NCI-H82 treated with DMSO at 0.1 percent for 48 hours (cell line): ENCODE measurements around the gene SMIM14.
"Not testable (repeated sequence)": the region's sequence is repeated elsewhere in the genome, so short reads cannot be mapped to it uniquely, and the experiment has no call there.

Experiments
- DNase-seq: peaks from one replicate; lab custom pipeline; 2025; ENCODE audit not compliant: unreplicated experiment; lab: John Stamatoyannopoulos, UW

SMIM14 gene

DNA sequence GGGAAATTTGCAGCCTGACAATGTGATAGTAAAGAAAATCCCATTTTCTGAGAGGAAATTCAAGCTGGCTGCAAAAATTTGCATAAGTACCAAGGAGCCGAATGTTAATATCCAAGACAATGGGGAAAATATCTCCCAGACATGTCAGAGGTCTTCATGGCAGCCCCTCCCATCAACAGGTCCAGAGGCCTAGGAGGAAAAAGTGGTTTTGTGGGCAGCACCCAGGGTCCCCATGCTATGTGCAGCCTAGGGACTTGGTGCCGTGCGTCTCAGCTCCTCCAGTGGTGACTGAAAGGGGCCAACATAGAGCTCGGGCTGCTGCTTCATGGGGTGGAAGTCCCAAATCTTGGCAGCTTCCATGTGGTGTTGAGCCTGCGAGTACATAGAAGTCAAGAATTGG, 105.1 kb downstream of the SMIM14 start:
- no peak for DNase-seq

DNA sequence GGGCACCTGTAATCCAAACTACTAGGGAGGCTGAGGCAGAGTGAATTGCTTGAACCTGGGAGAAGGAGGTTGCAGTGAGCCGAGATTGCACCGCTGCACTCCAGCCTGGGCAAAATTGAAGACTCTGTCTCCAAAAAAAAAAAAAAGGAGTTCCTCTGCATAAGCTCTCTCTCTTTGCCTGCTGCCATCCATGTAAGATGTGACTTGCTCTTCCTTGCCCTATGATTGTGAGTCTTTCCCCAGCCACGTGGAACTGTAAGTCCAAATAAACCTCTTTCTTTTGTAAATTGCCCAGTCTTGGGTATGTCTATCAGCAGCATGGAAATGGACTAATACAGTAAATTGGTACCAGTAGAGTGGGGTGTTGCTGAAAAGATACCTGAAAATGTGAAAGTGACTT, 106.4 kb downstream of the SMIM14 start:
- DNase-seq = not testable (repeated sequence)

DNA sequence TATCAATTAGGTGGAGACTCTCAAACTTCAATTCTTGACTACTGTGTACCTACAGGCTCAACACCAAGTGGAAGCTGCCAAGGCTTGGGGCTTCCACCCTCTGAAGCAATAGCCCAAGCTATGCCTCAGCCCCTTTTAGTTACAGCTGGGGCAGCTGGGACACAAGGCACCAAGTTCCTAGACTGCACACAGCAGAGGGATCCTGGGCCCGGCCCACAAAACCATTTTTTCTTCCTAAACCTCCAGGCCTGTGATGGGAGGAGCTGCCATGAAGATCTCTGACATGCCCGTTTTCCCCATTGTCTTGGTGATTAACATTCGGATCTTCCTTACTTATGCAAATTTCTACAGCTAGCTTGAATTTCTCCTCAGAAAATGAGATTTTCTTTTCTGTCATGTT, 108.0 kb downstream of the SMIM14 start:
- DNase-seq = no peak

DNA sequence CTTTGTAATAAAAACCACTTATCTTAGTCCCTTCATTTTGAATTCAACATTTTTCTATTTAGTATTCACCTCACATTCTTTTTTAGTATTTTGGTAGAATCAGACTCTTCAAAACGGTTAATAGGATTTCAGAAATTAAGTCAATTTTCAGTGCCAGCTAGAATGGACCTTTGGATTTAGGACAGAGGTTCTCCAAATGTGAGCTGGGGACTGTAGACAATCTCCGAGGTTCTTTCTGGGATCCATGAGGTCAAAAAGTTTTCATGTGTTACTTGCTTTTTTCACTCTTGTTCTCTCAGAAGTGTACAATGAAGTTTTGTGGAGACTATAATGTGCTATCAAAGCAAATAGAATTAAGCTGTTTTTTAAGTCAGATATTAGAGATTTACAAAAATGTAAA, 109.1 kb downstream of the SMIM14 start:
- no peak for DNase-seq

DNA sequence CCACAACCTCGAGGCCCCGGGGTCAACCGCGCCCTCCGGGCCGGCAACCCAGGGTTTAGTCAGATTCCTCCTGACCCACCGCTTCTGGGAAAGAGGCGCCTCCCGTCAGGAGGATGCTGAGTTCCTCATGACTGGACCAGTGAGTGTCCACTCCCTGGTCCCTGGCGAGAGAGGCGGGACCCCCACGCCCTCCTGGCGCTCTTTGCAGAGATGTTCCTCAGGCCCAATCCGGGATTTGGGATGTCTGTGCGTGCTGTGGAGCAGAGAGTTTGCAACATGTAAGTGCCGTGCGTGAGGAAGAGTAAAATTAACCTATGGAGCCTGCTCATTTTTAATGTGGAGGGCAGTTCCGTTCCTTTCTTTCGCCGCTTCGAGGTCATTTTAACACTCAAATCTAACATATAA, 110.6 kb downstream of the SMIM14 start:
- no peak for DNase-seq

DNA sequence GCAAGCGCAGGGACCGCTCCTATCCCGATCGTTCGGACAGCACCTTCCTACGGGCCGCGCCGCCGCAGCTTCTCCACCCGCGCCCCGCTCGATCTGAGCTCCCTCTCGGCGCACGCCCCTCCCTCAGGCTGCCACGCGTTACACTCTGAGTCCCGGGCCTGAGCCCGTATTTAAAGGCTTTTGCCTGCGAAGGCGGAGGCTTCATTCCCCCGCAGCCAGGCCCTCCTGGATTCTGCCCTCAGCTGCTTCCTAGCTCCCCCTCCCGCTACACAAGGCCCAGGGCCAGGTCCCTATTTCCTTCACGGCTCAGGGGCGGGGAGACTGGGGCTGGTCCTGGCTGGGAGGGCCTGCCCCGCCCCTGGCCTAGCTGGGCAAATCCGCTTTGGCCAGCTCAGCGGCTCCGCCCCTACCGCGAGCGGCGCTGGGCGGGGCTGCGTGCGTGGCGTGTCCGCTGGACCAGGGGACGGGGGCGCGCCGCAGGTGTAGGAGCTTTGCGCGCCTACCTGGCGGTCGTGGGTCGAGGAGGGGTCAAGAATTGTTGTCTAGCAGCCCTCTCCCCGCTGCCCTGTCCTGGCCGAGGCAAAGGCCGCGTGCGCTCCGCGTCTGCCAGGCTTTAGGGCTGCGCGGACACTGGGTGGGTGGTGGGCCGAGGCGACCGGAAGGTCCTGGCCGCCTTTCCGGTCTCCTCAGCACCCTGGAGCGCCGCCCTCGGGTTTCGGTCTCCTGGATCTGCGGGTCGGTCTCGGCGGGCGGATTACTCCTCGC, 111.2 kb downstream of the SMIM14 start, which contains the start of gene UGDH:
Gene UGDH, minus strand, starts transcription at position 144 of the 765 bp plus-strand sequence. CDS start 5,927 bp downstream, outside the sequence.
- DNase-seq = peak; percentile 88

DNA sequence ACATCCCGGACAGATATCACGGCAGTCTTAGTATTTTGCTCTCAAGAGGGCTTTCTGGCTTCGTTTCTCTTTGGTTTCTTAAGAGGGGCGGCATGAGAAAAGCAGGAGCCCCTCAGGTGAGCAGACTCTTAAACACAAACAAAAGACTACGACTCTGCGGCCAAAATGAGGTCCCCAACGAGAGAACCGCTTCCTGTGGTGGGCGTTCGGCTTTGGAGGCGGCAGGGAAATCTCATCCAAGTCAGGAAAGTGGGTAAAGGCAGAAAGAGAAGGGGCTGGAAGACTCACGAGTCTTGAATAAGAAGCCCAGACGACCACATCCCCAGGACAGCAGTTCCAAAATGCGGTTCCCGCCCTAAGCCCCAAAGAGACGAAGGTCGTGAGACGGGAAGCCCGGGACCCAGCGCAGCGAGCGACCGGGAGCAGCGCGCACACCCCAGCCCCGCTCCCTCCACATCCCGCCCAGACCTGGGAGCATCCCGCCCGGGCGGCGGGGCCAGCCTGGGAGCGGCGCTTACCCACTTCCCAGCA, 111.8 kb downstream of the SMIM14 start:
- DNase-seq = no peak

DNA sequence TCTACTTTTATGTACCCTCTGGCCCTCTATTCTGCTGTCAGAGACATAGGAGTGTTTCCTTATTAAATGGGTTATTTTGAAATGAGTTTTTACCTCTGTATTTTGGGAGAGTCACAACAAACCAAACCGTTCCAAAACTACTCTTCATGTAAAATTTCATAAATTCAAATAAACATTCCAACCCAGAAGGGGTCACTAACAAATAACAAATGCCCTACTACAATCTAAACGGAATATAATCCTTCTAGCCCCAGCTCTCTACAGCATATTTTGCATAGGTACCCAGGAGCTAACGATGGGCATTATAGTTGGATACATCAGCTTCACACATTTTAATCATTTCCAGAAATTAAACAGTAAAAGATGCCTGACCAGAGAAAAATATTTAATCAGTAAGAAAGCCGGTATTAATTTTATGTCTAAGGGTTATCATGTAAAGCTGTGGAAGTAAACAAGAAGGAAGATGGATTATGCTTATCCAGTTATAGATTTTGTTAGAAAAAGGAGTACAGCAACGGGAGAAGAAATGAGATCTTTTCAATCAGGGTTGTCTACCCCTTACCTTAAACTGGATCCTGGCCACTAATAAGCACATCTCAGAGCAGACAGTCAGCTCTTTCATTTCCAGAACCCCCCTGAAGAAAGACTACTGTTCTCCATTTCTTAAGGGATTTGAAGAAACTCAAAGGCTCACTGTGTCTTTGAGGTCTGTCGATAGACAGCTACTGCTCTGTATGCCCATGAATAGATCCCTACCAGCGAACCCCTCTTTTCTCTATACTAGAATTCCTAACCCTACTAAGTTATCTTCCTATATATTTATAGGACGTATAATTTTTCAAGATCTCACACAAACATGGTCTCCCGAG, 112.6 kb downstream of the SMIM14 start:
- DNase-seq = no peak

DNA sequence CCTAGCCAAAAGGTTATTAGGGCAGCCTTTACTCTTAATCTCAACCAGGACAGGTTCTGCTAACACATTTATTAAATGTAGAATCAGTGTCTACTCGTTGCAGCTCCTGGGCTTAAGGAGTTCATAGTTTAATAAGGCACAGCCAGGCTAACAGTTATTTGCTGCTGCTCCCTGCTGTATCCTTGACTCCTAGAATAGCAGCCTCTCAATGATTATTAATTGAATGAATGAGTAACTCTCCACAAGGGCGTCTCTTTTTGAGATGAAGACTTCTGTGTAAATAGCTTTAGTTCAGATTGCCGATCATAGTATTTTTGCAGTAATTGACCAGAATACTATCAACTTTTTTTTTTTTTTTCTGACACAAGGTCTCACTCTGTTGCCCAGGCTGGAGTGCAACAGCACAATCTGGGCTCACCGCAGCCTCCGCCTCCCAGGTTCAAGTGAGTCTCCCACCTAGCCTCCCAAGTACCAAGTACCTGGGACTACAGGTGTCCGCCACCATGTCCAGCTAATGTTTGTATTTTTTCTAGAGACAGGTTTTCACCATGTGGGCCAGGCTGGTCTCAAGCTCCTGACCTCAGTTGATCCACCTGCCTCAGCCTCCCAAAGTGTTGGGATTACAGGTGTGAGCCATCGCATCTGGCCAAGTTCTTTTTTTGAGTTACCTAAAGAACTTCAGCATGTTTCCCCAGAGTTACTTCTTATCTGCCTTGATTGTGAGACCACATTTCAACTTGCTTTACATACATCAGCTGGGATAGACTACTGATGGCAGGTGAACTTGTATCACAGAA, 114.3 kb downstream of the SMIM14 start:
- no peak for DNase-seq

DNA sequence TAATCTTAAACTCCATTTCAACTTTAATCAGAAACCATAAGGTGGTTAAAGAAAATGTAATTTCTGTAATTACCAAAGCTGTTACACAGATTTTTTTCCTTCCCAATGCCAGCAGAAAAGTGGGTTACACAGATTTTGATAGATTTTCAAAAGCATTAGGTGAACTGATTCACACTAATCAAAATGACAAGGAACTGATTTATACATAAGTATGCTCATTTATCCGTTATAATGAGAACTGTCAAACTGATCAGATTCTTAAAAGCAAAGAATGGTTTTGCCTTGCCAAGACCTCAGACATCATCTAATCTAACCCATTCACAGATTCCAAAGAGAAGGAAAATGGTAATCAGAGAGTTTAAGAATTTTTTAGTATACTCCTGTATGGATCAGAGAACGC, 116.6 kb downstream of the SMIM14 start:
- DNase-seq = no peak

DNA sequence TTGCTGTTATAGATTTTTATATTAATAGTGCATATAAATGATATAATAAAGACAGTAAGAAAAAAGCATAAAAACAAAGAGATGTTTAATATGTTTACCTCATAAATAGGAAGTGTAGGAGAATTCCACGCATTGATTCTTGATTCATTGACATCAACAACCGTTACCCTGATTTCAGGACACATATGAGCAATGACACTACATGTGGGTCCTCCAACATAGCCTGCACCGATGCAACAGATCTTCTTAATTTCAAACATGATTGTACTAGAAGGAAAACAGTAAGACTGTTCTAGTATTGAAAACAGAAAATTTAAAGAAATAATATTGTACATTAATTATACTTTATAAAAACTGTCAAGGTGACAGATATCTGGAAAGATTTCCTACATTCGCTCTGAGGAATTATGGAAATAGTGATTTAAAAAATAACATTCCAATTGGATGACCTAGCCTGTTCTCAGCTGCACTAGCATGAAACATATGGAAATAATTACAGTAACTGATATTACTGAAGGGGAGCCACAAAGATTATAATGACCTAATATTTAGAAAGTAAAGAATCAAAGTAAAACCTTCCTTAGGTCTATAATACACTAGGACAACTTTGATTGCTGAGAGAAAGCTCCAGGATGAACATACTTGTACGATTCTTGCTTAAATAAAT, 117.3 kb downstream of the SMIM14 start:
- DNase-seq = no peak

DNA sequence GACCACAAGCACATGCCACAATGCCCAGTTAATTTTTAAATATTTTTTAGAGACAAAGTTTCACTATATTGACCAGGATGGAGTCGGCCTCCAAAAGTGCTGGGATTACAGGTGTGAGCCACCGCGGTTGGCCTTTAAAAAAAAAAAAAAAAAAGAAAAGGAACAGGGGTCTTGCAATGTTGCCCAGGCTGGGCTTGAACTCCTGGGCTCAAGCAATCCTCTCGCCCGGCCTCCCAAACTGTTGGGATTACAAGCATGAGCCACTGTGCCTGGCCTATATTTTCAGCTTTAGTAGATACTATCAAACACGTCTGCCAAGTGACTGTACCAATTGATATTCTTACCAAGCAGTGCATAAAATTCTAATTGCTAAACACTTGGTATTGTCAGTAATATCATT, 120.2 kb downstream of the SMIM14 start:
- no peak for DNase-seq

DNA sequence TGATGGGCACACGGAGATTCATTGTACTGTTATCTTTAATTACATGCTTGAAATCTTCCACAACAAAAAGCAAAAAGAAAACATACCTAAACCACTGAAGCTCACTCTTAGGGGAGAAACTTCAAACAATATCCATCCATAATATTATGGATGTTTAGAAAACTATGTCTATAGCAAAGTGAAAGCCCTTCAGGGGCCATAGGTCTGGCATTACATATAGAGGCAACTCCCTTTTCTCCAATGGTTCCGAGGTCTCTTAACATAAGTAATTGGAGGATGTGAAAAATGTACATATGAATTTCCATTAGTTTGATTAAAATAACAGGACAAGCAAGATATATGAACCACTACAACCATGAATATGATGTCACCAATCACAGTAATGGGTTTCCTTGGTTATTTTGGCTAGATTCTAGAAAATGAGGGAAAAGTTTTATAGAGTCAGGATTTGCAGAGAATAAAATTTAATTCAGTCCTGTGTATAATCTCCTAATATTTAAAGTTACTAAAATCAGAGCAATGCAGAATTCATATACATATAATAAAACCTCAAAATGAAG, 122.2 kb downstream of the SMIM14 start:
- no peak for DNase-seq

DNA sequence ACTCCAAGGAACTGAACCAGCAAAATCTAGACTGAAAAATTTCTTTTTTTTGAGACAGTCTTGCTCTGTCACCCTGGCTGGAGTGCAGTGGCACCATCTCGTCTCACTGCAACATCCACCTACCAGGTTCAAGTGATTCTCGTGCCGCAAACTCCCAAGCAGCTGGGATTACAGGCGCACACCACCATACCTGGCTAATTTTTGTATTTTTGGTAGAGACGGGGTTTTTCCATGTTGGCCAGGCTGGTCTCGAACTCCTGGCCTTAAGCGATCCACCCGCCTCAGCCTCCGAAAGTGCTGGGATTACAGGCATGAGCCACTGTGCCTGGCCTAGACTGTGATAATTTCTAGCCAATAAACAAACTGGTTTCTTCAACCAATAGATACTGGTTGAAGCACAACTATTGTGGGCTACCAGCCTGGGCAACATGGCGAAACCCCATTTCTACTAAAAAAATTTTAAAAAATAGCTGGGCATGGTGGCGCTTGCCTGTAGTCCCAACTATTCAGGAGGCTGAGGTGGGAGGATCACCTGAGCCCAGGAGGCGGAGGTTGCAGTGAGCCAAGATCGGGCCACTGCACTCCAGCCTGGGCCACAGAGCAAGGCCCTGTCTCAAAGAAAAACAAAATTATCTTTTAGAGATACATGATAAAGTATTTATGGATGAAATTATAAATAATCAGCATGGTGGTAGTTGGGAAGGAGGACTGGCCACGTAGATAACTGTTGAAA, 122.8 kb downstream of the SMIM14 start:
- not testable (repeated sequence) for DNase-seq

DNA sequence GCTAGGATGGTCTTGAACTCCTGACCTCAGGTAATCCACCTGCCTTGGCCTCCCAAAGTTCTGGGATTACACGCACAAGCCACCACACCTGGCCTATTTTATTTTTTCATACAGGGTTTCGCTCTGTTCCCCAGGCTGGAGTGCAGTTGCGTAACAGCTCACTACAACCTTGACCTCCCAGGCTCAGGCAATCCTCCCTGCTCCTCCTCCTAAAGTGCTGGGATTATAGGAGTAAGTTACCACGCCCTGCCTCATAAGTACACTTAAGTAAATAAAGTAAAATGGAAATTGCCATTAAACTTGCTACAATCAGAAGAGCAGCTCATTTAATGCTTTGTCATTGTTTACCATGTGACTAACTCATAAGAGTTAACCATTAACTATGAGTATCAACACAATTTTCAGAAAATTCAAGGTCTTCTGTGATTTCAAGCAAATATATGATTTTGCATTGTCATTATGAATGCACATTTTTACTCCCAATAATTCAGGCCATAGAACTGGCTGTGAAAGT, 123.7 kb downstream of the SMIM14 start:
- no peak for DNase-seq

DNA sequence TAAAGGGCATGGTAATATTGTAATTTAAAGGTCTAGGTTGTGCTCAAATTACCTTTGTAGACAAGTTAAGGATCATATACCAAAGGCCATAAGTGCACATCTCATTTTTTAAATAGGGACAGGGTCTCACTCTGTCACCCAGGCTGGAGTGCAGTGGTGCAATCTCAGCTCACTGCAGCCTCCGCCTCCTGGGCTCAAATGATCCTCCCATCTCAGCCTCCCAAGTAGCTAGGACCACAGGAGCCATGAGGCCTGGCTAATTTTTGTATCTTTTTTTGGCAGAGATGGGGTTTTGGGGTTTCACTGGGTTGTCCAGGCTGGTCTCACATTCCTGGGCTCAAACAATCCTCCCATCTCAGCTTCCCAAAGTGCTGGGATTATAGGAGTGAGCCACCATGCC, 124.4 kb downstream of the SMIM14 start:
- not testable (repeated sequence) for DNase-seq

DNA sequence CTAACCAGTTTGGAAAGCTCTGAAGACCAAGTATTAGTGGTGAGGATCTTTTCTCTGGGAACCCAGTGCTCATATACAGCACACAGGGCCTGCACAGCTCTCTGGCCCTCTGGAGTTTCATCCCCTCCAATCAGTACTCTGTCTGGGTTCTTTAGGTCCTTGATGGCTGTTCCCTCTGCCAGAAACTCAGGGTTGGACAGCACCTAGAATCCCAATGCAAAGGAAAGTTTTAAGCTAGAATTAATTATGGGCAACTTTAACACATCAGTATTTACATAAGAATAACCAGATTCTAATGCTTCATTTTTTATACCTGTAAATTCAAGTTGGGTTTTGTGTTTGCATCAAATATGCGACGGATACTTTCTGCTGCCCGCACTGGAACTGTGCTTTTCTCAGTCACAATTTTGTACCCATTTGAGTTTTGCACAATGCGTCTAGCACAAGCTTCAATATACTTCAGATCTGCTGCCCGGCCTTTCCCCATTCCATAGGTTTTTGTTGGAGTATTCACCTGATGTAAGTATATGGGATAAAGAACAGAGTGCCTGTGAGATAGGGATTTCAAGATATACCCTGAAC, 128.2 kb downstream of the SMIM14 start:
- DNase-seq = no peak

DNA sequence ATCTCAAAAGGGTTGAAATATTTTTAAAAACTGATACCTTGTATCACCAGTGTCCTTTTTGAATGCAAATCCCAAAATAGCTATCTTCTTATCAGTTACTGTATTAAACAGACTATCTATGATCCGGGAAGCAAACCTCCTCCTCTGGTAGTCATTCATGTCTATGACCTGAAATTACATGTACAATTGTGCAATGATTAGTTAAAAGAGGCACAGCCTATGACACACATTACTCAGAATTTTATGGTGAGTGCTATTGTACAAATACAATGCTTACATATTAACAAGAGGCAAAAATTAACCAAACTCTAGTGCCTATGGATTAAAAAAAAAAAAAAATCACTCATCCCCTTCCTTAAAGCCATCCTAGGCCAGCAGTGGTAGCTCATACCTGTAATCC, 133.1 kb downstream of the SMIM14 start:
- no peak for DNase-seq

DNA sequence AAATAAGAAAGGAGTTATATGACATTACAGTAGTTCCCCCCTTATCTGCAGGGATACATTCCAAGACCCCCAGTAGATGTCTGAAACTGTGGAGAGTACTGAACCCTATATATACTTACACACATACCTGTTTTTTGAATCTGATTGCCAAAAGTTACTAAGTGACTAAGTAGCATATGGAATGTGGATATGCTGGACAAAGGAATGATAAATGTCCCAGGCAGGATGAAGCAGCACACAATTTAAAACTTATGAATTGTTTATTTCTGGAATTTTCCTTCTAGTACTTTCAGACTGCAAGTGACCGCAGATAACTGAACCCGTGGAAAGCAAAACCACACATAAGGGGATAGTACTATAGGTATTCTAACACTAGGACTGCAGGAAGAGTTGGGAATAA, 134.1 kb downstream of the SMIM14 start:
- DNase-seq = no peak
